Left renal pelvis (tissue), 4 donors: ENCODE measurements around the gene POU5F1. TPM values are rescaled to one million over a fixed set of nuclear protein-coding genes. Genes with fewer than 3 reads are reported as not detected.
"Not testable (repeated sequence)": the region's sequence is repeated elsewhere in the genome, so short reads cannot be mapped to it uniquely, and the experiment has no call there.

Source experiments
- DNase-seq, 4 donors: peaks; one replicate each; pipeline ENCODE4 v3.0.0-alpha.2; 2013; ENCODE audit warnings: low read depth in 4 of 4, low spot score in 3 of 4
- polyA plus RNA-seq, 4 donors: library from polyadenylated mRNA; unstranded; fragments of 120-200 nt; gene quantifications; one replicate each; pipeline ENCODE4 v1.2.1, GENCODE V29; 2013; ENCODE audit not compliant: insufficient read length in 4 of 4

POU5F1 gene
- polyA plus RNA-seq, result 10 to 100 TPM in 1 of 4 donors, 1 to 10 TPM in 2, under 1 TPM in 1; 0.26 to 11.7 (median 2.6) TPM

GRCh38 chr6:31170600-31170881, at the start of gene POU5F1:
POU5F1 (minus strand) TSS chr6:31170682; CDS start chr6:31170620, 62 bp downstream.
- no peak for DNase-seq

DNA sequence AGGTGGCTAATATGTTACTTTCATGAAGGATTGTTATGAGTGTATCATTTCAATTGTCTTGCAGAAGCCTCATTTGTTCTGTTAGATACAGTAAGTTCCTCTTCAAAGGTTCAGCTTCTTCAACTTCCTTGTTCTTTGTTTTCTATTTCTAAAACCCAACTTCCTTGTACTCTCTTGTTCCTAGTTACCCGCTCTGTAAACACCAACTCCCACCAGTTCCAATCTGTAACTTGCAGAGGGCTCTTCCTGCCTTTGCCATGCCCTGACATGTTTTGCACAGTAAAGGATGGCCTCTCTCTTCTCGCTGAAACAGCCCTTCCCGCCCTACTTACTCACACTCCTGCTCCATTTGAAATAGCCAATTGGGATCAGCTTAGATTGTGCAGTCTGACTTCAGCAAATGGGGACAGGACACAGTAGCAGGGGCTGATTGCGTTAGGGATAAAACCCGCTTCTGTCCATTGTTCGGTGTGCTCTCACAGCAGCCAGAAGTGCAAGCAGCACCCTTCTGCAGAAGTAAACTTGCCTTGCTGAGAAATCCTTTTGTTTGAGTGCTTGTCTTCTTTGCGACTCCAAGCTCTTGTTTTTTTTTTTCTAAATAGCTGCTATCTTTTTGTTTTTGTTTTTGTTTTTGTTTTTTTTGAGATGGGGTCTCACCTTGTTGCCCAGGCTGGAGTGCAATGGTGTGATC, 45.9 kb upstream of the POU5F1 start:
- DNase-seq, result no peak

DNA sequence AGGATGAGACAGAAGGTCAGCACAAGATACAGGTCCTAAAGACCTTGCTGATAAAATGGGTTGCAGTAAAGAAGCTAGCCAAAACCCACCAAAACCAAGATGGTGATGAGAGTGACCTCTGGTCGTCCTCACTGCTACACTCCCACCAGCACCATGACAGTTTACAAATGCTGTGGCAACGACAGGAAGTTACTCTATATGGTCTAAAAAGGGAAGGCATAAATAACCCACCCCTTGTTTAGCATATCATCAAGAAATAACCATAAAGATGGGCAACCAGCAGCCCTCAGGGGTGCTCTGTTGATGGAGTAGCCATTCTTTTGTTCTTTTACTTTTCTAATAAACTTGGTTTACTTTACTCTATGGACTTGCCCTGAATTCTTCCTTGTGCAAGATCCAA, 44.7 kb upstream of the POU5F1 start:
- DNase-seq, result not testable (repeated sequence)

GRCh38 chr6:31214516-31214915, 44.0 kb upstream of the POU5F1 start:
- no peak for DNase-seq

DNA sequence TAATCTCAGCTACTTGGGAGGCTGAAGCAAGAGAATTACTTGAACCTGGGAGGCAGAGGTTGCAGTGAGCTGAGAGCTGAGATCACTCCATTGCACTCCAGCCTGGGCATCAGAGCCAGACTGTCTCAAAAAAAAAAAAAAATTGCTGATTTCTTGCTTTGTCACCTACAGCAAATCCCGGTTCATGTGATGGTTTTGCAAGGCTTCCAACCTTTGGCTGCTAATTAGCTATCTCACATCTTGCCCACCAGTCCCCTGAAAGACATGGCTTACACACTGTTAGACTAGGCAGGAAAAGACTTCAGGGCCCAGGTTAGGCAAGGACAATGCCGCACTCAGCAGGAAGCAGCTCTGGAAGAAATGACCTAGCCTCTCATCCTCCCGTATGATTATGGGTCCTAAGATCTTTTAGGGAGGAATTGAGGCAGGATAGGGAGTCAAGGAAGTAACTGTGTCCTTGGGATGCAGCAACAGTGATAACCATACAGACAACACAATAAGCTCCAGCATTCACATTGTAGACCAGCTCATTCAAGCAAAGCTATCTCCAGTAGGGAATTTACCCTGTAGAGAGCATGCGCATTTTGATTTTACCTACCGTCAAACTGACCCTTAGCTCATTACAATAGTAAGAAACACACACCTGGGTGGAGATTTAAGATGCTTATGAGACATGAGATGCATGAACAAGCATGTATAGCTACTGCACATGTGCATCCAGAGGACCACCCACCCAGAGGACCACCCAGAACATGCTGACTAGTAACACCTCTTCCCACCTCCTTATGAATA, 40.5 kb upstream of the POU5F1 start:
- DNase-seq, result no peak

DNA sequence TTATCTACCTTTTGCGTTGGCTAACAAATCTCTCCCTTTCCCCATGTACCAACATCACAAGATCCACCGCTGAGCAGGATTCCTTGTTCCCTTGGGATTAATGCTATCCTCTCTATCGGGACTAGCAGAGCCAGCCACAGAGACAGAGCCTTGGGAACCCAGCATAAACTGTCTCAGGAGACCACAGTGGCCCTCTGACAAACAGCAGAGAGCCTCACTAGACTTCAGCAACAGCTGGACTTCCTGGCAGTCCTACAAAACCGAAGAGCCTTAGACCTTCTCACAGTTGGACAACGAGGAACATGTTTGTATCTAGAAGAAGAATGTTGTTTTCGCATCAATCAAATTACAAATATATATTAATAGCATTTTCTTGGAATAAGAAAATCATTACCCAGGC, 39.6 kb upstream of the POU5F1 start:
- DNase-seq, result no peak

GRCh38 chr6:31209137-31209536, 38.7 kb upstream of the POU5F1 start:
- no peak for DNase-seq

GRCh38 chr6:31208506-31208905, 38.0 kb upstream of the POU5F1 start:
- DNase-seq, result no peak

DNA sequence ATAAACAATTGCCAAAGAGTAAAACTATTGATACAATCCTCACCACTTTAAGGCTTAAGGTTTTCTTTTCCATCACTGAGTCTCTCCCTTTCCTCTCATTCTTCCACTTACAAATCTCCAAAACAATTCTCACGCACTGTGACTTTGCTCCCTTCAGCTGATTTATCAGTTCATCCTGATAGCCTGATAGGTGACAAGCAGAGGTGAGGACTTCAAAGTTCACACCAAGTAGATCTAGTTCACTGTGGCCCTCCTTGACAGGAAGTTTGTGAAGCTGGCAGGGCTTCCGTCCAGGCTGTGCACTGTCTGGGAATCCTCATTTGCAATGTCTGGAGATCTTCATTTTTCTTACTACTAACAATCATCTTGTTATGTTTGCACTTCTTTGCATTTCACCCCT, 35.2 kb upstream of the POU5F1 start:
- DNase-seq, result no peak

GRCh38 chr6:31204751-31205145, 34.3 kb upstream of the POU5F1 start:
- DNase-seq, result no peak

DNA sequence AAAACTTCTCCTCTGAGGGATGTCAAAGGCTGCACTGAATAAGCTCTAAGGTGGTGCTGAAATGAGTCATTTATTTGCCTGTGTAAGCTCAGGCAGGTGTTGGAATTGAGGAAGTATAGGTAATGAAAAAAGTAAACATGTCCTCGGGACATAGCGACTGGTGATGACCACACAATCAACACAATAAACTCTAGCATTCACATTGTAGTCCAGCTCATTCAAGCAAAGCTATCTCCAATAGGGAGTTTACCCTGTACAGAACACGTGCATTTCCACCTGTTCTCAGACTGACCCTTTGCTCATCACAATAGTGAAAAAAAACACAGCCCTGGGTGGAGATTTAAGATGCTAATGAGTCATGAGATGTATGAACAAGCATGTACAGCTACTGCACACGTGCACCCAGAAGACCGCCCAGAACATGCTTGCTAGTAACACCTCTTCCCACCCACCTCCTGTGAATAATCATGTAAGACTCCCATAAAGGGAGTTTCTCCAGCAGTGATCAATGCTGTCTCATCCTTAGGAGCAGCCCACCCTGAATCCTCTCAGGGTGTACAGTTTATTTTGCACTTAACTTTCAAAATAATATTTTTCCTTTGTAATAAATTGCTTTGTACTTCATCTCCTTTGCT, 33.0 kb upstream of the POU5F1 start:
- no peak for DNase-seq

DNA sequence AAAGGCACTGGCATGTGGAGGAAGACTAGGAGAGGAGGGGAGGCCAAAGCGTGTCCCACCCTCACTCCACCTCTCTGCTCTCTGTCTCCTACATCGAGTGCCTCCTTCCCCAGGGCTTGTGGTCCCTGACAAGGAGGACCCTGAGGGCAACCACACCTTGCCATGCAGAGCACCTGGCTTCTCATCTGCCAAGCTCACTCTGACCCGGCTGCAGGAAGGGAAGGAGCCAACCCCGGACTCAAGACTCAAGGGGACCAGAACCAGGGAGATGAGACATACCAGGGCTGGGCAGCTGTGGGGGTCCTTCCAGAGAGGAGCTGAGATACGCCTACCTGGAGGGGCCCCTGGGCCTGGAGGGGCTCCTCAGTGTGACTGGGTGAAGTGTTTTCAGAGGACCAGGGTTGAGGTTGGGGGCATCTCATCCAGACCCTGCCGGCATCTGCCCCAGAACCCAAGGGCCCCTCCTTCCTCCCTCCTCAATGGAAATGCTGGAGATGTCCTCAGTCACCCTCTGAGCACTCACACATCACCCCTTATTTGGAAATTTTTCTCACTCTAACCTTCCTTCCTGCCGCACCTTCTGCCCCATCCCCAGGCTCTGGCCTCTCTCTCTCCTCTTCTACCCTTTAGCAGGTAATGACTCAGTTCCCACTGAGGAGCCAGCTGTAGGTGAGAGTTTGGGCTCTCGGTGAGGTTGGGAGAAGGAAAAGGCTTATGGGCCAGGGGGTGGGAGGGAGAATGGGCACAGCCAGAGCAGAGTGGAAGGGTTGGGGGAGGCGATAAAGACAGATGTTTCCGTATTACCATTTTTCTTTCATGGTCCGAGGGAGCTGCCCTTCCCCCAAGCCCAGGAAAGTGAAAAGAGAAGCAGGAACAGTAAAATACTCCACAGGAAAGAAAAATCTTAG, 32.0 kb upstream of the POU5F1 start:
- no peak for DNase-seq

- DNase-seq, result not testable (repeated sequence)
Measured at GRCh38 chr6:31199105-31199452, 28.6 kb upstream of the POU5F1 start.

GRCh38 chr6:31197559-31198305, 27.2 kb upstream of the POU5F1 start:
- DNase-seq, result peak in 1 of 4 donors; percentile 59

GRCh38 chr6:31196251-31197022, 26.0 kb upstream of the POU5F1 start:
- DNase-seq, result not testable (repeated sequence)

GRCh38 chr6:31195308-31195979, 25.0 kb upstream of the POU5F1 start:
- not testable (repeated sequence) for DNase-seq

- no peak for DNase-seq
Measured at GRCh38 chr6:31194061-31194834, 23.8 kb upstream of the POU5F1 start.

DNA sequence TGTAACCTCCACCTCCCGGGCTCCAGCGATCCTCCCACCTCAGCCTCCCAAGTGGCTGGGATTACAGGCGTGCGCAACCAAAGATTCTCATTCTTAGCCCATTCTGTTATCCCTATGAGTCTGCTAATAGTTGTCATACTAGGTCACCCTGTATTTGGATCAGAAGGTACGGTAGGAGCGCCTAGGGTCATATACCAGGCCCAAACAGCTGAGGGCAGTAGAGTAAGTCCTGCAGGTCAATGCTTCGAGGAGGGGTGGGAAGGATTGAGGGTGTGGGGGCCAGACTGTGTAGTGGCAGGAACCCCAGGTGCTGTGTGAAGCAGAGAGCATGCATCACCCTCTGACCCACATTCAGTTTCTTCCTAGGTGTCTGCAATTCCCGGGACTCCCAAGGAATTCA, 22.7 kb upstream of the POU5F1 start:
- DNase-seq, result no peak
